Activated T-cell treated with anti-CD3 and anti-CD28 coated beads for 24 hours (primary cell): Measurements from ENCODE around the gene AK1.
"Not testable (repeated sequence)": the region's sequence is repeated elsewhere in the genome, so short reads cannot be mapped to it uniquely, and the experiment has no call there.

Experiments
- DNase-seq: peaks from one replicate; pipeline ENCODE4 v3.0.0-alpha.2; 2020; ENCODE audit warnings: low read depth

The AK1 gene

GRCh38 chr9:127847833-127848755 lies 29.4 kb downstream of the AK1 start:
- DNase-seq: no peak

- no peak for DNase-seq
Observed at GRCh38 chr9:127847178-127847510, 30.3 kb downstream of the AK1 start.

- DNase-seq: no peak
Observed at GRCh38 chr9:127846443-127847177, 30.9 kb downstream of the AK1 start.

- not testable (repeated sequence) for DNase-seq
Observed at GRCh38 chr9:127845619-127846018, 31.9 kb downstream of the AK1 start.

- no peak for DNase-seq
Observed at GRCh38 chr9:127844821-127845359, 32.6 kb downstream of the AK1 start.

GRCh38 chr9:127841087-127841835 lies 36.2 kb downstream of the AK1 start:
- no peak for DNase-seq

GRCh38 chr9:127838375-127839078 lies 38.9 kb downstream of the AK1 start:
- no peak for DNase-seq

- no peak for DNase-seq
Observed at GRCh38 chr9:127837346-127837745, 40.1 kb downstream of the AK1 start.

- DNase-seq: not testable (repeated sequence)
Observed at GRCh38 chr9:127836561-127836960, 40.9 kb downstream of the AK1 start.

GRCh38 chr9:127835991-127836516 lies 41.4 kb downstream of the AK1 start:
- DNase-seq: no peak

GRCh38 chr9:127833555-127833954 lies 43.9 kb downstream of the AK1 start:
- DNase-seq: no peak

- DNase-seq: no peak
Observed at GRCh38 chr9:127832248-127832647, 45.2 kb downstream of the AK1 start.

GRCh38 chr9:127829205-127829906 lies 48.1 kb downstream of the AK1 start:
- no peak for DNase-seq

- no peak for DNase-seq
Observed at GRCh38 chr9:127828262-127829031, 49.0 kb downstream of the AK1 start.

GRCh38 chr9:127826253-127826913 lies 51.1 kb downstream of the AK1 start:
- DNase-seq: no peak

- no peak for DNase-seq
Observed at GRCh38 chr9:127825319-127826051, 52.0 kb downstream of the AK1 start.

GRCh38 chr9:127822108-127822507 lies 55.4 kb downstream of the AK1 start:
- no peak for DNase-seq

- no peak for DNase-seq
Observed at GRCh38 chr9:127818574-127818973, 58.9 kb downstream of the AK1 start.
